ENCODE data around the gene COX6A1. TPM values are rescaled to one million over a fixed set of nuclear protein-coding genes. Genes with fewer than 3 reads are reported as not detected.
"Not testable (repeated sequence)": the region's sequence is repeated elsewhere in the genome, so short reads cannot be mapped to it uniquely, and the experiment has no call there.

The COX6A1 gene
- total and polyA plus RNA-seq, 4 experiments from 2014 or later, result 144 to 1,220 (median 493) TPM

- H3K27ac Mint-ChIP-seq, result peak within 1 kb of the TSS; percentile 96 to 99 (median 98)
- Histone ChIP-seq H3K27me3 (ENCODE audit: insufficient read depth, low read length) (no peaks in the 10 kb centered on the region), H3K9me3 (ENCODE audit: control insufficient read depth in 1 of 2, low read length in 2 of 2) (no peaks in the 10 kb centered on the region), H3K27ac (ENCODE audit: low read depth, low read length) (peak within 1 kb of the TSS; percentile 96), H3K4me3 (ENCODE audit: low read length in 2 of 2) (peak within 1 kb of the TSS; percentile 94 to 99), H3K4me1 (ENCODE audit: insufficient read depth, low read length) (peaks cover 24% of the 10 kb centered on the region), H3K36me3 (ENCODE audit: insufficient read depth, low read length) (peaks cover 16% of the 10 kb centered on the region)
- CTCF ChIA-PET (ENCODE audit: partially characterized antibody), result interaction anchor here (1.8 to 19.4 kb wide), 3 partner anchors 10 to 23 kb away, joined by 5 to 187 read pairs (median 7); partner anchors contain the start of gene SRSF9
- intact Hi-C loops (cut with micrococcal nuclease), result loop anchor here (1.0 to 2.0 kb wide), 2 partner anchors 8 to 23 kb away; partner anchors contain the start of genes COX6A1 and SRSF9
- H3K4me3 Mint-ChIP-seq, result peak within 1 kb of the TSS; percentile 92 to 99 (median 99)
- H3K9me3 Mint-ChIP-seq, result peaks cover 0 to 6% (median 0%) of the 10 kb centered on the region in 8 donors
- POLR2A ChIA-PET (ENCODE audit: partially characterized antibody), result interaction anchor here (0.7 to 2.1 kb wide), 8 partner anchors 9 to 154 kb away, joined by 3 to 8 read pairs (median 4); partner anchors contain the start of genes COX6A1, DYNLL1, RNU4-2 and SRSF9
- peak; percentile 85 to 87 (median 86) for DNase-seq
- H3K36me3 Mint-ChIP-seq, result peaks cover 9 to 44% of the 10 kb centered on the region in 2 donors
- peaks cover 14 to 42% (median 23%) of the 10 kb centered on the region in 4 donors for H3K4me1 Mint-ChIP-seq
- H3K27me3 Mint-ChIP-seq, result no peaks in the 10 kb centered on the region
These were observed 8.3 kb downstream of the COX6A1 start, which contains the start of the genes GATC and TRIAP1 for GRCh38 chr12:120445911-120446843. Gene GATC (plus strand): TSS chr12:120446444. CDS start chr12:120446481, 37 bp downstream. Gene TRIAP1 (minus strand): TSS chr12:120446384. CDS start chr12:120446372, 12 bp downstream.

DNA sequence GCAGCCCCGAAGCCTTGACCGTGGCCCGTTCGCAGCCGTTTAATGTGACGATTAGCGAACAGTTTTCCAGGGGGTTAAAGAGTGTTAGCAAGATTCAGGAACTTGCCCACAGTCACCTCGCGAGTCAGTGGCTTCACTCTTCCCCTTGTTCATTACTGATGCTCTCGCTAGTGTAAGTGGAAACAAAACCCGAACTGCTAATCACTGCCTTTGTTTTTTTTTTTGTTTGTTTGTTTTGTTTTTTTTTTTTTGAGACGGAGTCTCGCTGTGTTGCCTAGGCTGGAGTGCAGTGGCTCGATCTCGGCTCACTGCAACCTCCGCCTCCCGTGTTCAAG, 8.9 kb downstream of the COX6A1 start:
- ChIA-PET CTCF (ENCODE audit: partially characterized antibody) (interaction anchor here (1.8 to 19.4 kb wide), 2 partner anchors 12 to 22 kb away, joined by 5 to 187 read pairs; partner anchors contain the start of gene SRSF9), POLR2A (ENCODE audit: partially characterized antibody) (interaction anchor here (0.7 to 2.1 kb wide), 5 partner anchors 20 to 155 kb away, joined by 3 to 8 read pairs (median 4); partner anchors contain the start of genes DYNLL1, RNU4-2 and SRSF9)
- peaks cover 9 to 39% of the 10 kb centered on the region in 2 donors for H3K36me3 Mint-ChIP-seq

DNA sequence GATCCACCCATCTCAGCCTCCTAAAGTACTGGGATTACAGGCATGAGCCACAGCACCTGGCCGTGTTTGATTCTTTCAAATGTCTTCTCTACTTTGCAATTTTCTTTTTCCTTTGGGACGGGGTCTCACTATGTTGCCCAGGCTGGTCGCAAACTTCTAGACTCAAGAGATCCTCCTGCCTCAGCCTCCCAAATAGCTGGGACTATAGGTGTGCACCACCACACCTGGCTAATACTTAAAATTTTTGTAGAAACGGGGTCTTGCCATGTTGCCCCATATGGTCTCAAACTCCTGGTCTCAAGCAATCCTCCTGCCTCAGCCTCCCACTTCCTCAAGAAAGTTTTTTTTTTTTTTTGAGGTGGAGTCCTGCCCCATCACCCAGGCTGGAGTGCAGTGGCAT, 10.1 kb downstream of the COX6A1 start:
- Mint-ChIP-seq H3K4me3 (peak overlapping the region; percentile 46 to 99 (median 98)), H3K36me3 (peaks cover 6 to 38% of the 10 kb centered on the region in 2 donors), H3K4me1 (peaks cover 14 to 42% (median 22%) of the 10 kb centered on the region in 4 donors), H3K27me3 (no peaks in the 10 kb centered on the region), H3K9me3 (peaks cover 0 to 6% (median 0%) of the 10 kb centered on the region in 8 donors), H3K27ac (peak overlapping the region; percentile 37 to 99 (median 64))
- intact Hi-C loops (cut with micrococcal nuclease), result loop anchor here (2.0 kb wide), 1 partner anchor 21 kb away; the partner anchor contains the start of gene SRSF9
- no peaks in the 10 kb centered on the region for H3K9me3 ChIP-seq (ENCODE audit: control insufficient read depth in 1 of 2, low read length in 2 of 2)
- peaks cover 15% of the 10 kb centered on the region for H3K36me3 ChIP-seq (ENCODE audit: insufficient read depth, low read length)
- DNase-seq, result no peak
- H3K27me3 ChIP-seq (ENCODE audit: insufficient read depth, low read length), result no peaks in the 10 kb centered on the region
- ChIA-PET CTCF (ENCODE audit: partially characterized antibody) (interaction anchor here (1.8 to 19.4 kb wide), 2 partner anchors 11 to 21 kb away, joined by 5 to 187 read pairs; partner anchors contain the start of gene SRSF9), POLR2A (ENCODE audit: partially characterized antibody) (interaction anchor here (1.2 to 2.1 kb wide), 3 partner anchors 8 to 156 kb away, joined by 3 to 8 read pairs (median 5); partner anchors contain the start of gene RNU4-2)
- peaks cover 26% of the 10 kb centered on the region for H3K4me1 ChIP-seq (ENCODE audit: insufficient read depth, low read length)
- no peak overlapping the region for H3K27ac ChIP-seq (ENCODE audit: low read depth, low read length)
- H3K4me3 ChIP-seq (ENCODE audit: low read length in 2 of 2), result no peak overlapping the region

More for the DNA sequence above, 8.9 kb downstream of the COX6A1 start:
- H3K4me3 Mint-ChIP-seq, result peak overlapping the region; percentile 92 to 99 (median 99)
- H3K27me3 Mint-ChIP-seq; H3K9me3 Mint-ChIP-seq; H3K9me3 ChIP-seq (ENCODE audit: control insufficient read depth in 1 of 2, low read length in 2 of 2); DNase-seq; H3K27me3 ChIP-seq (ENCODE audit: insufficient read depth, low read length): not testable (repeated sequence)
- peak overlapping the region; percentile 96 to 99 (median 98) for H3K27ac Mint-ChIP-seq
- Histone ChIP-seq H3K36me3 (ENCODE audit: insufficient read depth, low read length) (peaks cover 16% of the 10 kb centered on the region), H3K4me1 (ENCODE audit: insufficient read depth, low read length) (peaks cover 24% of the 10 kb centered on the region), H3K4me3 (ENCODE audit: low read length in 2 of 2) (peak overlapping the region; percentile 94 to 99), H3K27ac (ENCODE audit: low read depth, low read length) (peak overlapping the region; percentile 96)
- peaks cover 14 to 42% (median 23%) of the 10 kb centered on the region in 4 donors for H3K4me1 Mint-ChIP-seq
- intact Hi-C loops (cut with micrococcal nuclease), result loop anchor here (1.0 to 2.0 kb wide), 2 partner anchors 9 to 22 kb away; partner anchors contain the start of genes COX6A1 and SRSF9

DNA sequence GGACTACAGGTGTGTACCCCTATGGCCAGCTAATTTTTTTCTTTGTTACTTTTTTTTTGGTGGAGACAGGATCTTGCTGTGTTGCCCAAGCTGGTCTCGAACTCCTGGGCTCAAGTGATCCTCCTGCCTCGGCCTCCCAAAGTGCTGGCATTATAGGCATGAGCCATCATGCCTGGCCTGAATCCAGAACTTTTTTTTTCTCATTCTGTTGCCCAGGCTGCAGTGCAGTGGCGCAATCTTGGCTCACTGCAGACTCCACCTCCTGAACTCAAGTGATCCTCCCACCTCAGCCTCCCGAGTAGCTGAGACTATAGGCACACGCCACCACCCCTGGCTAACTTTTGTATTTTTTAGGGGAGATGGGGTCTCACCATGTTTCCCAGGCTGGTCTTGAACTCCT, 14.6 kb downstream of the COX6A1 start:
- Mint-ChIP-seq H3K36me3 (peaks cover 11 to 38% of the 10 kb centered on the region in 2 donors), H3K27ac (peak overlapping the region in 1 of 7 donors; percentile 25), H3K4me1 (peaks cover 6 to 24% (median 10%) of the 10 kb centered on the region in 4 donors)
- H3K27ac ChIP-seq (ENCODE audit: low read depth, low read length); H3K9me3 Mint-ChIP-seq; H3K9me3 ChIP-seq (ENCODE audit: control insufficient read depth in 1 of 2, low read length in 2 of 2); DNase-seq; H3K27me3 Mint-ChIP-seq; H3K4me3 Mint-ChIP-seq; intact Hi-C loops (cut with micrococcal nuclease); H3K4me3 ChIP-seq (ENCODE audit: low read length in 2 of 2); H3K27me3 ChIP-seq (ENCODE audit: insufficient read depth, low read length): not testable (repeated sequence)
- ChIA-PET CTCF (ENCODE audit: partially characterized antibody) (interaction anchor here (0.8 to 19.4 kb wide), 9 partner anchors 9 to 197 kb away, joined by 3 to 187 read pairs (median 4); partner anchors contain the start of genes DYNLL1, POP5 and SRSF9), POLR2A (ENCODE audit: partially characterized antibody) (interaction anchor here (1.1 to 5.8 kb wide), 3 partner anchors 12 to 17 kb away, joined by 3 to 28 read pairs (median 3); partner anchors contain the start of gene SRSF9)
- Histone ChIP-seq H3K36me3 (ENCODE audit: insufficient read depth, low read length) (peaks cover 19% of the 10 kb centered on the region), H3K4me1 (ENCODE audit: insufficient read depth, low read length) (peaks cover 19% of the 10 kb centered on the region)

DNA sequence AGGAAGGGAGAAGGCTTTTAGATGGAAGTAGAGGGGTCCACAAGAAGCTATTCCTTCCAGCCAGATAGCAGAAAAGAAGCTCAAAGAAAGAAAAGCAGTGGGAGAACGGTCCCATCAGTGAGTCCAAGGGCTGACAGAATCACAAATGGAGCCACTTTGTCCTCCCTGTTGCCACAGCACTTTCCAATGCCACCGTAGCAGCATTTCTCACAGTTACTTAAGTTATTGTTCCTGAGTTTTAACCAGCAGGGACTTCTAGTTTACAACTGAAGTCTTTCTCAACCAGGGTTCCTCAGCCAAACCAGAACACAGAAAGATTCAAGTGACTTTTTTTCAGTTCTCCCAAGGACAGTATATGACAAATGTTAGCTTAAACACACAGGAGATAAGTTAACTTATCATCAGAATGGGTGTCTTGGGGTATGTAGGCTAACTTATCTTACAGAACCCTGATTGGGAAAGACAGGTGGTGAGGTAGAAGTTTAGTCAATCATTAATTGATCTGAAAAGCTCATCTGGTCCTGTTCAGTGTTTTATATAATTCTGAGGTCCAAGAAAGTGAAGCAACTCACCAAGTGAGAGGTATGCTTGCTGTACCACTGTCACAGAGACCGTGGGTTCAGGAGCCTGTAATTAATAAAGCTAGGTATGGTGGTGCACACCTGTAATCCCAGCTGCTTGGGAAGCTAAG, 15.3 kb downstream of the COX6A1 start:
- Histone ChIP-seq H3K27me3 (ENCODE audit: insufficient read depth, low read length) (no peaks in the 10 kb centered on the region), H3K27ac (ENCODE audit: low read depth, low read length) (no peak overlapping the region), H3K9me3 (ENCODE audit: control insufficient read depth in 1 of 2, low read length in 2 of 2) (no peaks in the 10 kb centered on the region), H3K4me1 (ENCODE audit: insufficient read depth, low read length) (peaks cover 13% of the 10 kb centered on the region), H3K36me3 (ENCODE audit: insufficient read depth, low read length) (peaks cover 23% of the 10 kb centered on the region), H3K4me3 (ENCODE audit: low read length in 2 of 2) (no peak overlapping the region)
- POLR2A ChIA-PET (ENCODE audit: partially characterized antibody), result interaction anchor here (0.8 to 5.8 kb wide), 5 partner anchors 9 to 80 kb away, joined by 3 to 28 read pairs (median 3); partner anchors contain the start of gene SRSF9
- H3K4me1 Mint-ChIP-seq, result peaks cover 0 to 18% (median 8%) of the 10 kb centered on the region in 4 donors
- H3K27me3 Mint-ChIP-seq, result no peaks in the 10 kb centered on the region
- no peak for DNase-seq
- no peak overlapping the region for H3K4me3 Mint-ChIP-seq
- intact Hi-C loops (cut with micrococcal nuclease), result no loop called here
- peak overlapping the region in 6 of 7 donors; percentile 5 to 73 (median 47) for H3K27ac Mint-ChIP-seq
- H3K9me3 Mint-ChIP-seq, result no peaks in the 10 kb centered on the region
- CTCF ChIA-PET (ENCODE audit: partially characterized antibody), result interaction anchor here (0.7 to 19.4 kb wide), 10 partner anchors 10 to 196 kb away, joined by 3 to 187 read pairs (median 4); partner anchors contain the start of genes POP5 and SRSF9
- H3K36me3 Mint-ChIP-seq, result peaks cover 11 to 39% of the 10 kb centered on the region in 2 donors

GRCh38 chr12:120453977-120454376, 16.1 kb downstream of the COX6A1 start:
- peaks cover 17 to 46% of the 10 kb centered on the region in 2 donors for H3K36me3 Mint-ChIP-seq

More at GRCh38 chr12:120453977-120454376, 16.1 kb downstream of the COX6A1 start:
- Mint-ChIP-seq H3K27ac (peak overlapping the region in 3 of 7 donors; percentile 5 to 65 (median 55)), H3K27me3 (no peaks in the 10 kb centered on the region), H3K9me3 (no peaks in the 10 kb centered on the region), H3K4me1 (peaks cover 0 to 17% (median 8%) of the 10 kb centered on the region in 4 donors), H3K4me3 (no peak overlapping the region)
- no peaks in the 10 kb centered on the region for H3K27me3 ChIP-seq (ENCODE audit: insufficient read depth, low read length)
- intact Hi-C loops (cut with micrococcal nuclease), result no loop called here
- H3K4me3 ChIP-seq (ENCODE audit: low read length in 2 of 2), result no peak overlapping the region
- H3K9me3 ChIP-seq (ENCODE audit: control insufficient read depth in 1 of 2, low read length in 2 of 2), result no peaks in the 10 kb centered on the region
- ChIA-PET POLR2A (ENCODE audit: partially characterized antibody) (interaction anchor here (0.9 to 5.8 kb wide), 2 partner anchors 10 to 15 kb away, joined by 3 to 28 read pairs; partner anchors contain the start of gene SRSF9), CTCF (ENCODE audit: partially characterized antibody) (interaction anchor here (0.6 to 19.4 kb wide), 8 partner anchors 11 to 195 kb away, joined by 3 to 187 read pairs (median 4); partner anchors contain the start of genes POP5 and SRSF9)
- H3K36me3 ChIP-seq (ENCODE audit: insufficient read depth, low read length), result peaks cover 27% of the 10 kb centered on the region
- DNase-seq, result peak; percentile 33 to 46 (median 37)
- no peak overlapping the region for H3K27ac ChIP-seq (ENCODE audit: low read depth, low read length)
- H3K4me1 ChIP-seq (ENCODE audit: insufficient read depth, low read length), result peaks cover 13% of the 10 kb centered on the region
